ENCODE measurements around the gene VPS13C.

Gene VPS13C, protein sequence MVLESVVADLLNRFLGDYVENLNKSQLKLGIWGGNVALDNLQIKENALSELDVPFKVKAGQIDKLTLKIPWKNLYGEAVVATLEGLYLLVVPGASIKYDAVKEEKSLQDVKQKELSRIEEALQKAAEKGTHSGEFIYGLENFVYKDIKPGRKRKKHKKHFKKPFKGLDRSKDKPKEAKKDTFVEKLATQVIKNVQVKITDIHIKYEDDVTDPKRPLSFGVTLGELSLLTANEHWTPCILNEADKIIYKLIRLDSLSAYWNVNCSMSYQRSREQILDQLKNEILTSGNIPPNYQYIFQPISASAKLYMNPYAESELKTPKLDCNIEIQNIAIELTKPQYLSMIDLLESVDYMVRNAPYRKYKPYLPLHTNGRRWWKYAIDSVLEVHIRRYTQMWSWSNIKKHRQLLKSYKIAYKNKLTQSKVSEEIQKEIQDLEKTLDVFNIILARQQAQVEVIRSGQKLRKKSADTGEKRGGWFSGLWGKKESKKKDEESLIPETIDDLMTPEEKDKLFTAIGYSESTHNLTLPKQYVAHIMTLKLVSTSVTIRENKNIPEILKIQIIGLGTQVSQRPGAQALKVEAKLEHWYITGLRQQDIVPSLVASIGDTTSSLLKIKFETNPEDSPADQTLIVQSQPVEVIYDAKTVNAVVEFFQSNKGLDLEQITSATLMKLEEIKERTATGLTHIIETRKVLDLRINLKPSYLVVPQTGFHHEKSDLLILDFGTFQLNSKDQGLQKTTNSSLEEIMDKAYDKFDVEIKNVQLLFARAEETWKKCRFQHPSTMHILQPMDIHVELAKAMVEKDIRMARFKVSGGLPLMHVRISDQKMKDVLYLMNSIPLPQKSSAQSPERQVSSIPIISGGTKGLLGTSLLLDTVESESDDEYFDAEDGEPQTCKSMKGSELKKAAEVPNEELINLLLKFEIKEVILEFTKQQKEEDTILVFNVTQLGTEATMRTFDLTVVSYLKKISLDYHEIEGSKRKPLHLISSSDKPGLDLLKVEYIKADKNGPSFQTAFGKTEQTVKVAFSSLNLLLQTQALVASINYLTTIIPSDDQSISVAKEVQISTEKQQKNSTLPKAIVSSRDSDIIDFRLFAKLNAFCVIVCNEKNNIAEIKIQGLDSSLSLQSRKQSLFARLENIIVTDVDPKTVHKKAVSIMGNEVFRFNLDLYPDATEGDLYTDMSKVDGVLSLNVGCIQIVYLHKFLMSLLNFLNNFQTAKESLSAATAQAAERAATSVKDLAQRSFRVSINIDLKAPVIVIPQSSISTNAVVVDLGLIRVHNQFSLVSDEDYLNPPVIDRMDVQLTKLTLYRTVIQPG (N-terminal part only)

DNA sequence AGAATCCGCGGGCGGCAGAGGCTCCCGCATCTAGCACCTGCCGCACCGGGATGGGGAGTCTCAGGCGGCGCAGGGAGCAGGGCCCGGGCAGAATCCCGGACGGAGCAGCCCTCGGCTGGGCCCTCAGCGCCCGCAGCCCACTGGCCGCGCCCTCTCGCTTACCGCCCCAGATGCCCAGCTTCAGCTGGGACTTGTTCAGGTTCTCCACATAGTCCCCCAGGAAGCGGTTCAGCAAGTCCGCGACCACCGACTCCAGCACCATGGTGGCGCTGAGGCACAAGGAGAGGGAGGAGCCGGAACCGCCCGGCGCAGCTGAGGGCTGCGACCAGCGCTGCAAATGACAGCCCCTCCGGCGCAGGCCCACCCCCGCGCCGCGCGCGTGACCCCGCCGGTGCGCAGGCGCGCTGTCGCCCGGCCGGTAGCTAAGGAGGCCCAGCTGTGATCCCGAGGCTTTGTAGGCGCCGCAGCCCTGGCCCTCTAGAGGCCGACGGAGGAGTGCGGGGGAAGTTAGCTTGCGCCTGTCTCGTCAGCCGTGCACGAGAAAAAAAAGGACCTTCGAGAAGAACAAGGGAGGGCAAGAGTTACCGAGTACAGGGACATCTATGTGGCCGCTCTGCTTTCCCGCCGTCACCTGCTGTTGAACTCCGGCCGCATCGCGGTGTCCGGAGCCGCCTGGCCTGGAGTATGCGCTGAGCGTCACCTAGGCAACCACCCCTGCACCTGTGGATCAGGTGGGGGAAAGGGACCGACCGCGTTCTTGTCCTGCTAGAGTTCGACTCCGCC is at the start of gene VPS13C:
TSS of gene VPS13C (minus strand) at position 335 of the 783 bp plus-strand sequence. CDS start at position 262, 73 bp downstream.
- peak; percentile 91 for DNase-seq (ENCODE audit: low read depth)

DNA sequence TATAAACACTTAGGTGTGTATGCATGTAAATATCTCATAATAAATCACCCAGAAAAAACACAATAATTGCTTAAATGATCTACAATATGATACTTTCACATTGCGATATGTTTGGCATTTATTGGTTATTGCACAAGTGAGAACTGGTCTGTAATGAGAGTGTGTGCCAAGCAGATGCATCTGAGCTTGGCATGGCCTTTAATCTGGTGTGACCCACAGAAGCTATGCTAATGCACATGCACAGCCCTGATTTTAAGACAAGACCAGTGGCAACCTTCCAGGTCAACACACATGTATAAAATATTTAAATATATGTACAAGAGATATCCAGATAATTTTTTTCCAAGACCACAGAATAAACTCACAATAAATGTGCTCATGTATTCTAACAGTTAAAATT is 49.2 kb upstream of the VPS13C start:
- DNase-seq (ENCODE audit: low read depth): no peak

DNA sequence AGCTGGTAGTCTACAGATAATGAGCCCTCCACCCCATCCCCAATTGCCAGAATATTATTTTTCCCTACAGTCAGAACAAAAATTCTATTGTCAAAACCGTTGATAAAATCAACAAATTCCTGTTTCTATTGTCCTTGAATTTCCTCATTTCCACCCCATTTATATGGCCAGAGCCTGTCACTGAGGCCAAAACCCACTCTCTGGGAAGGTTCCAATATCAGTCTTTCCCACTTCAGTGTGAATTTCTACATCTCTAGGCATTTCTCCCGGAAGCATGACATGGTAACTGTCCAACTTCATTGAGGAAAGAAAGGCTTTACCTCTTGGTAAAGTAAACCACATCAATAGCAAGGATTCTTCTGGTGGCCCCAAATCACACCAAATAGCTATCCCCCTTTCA is 48.2 kb upstream of the VPS13C start:
- no peak for DNase-seq (ENCODE audit: low read depth)

DNA sequence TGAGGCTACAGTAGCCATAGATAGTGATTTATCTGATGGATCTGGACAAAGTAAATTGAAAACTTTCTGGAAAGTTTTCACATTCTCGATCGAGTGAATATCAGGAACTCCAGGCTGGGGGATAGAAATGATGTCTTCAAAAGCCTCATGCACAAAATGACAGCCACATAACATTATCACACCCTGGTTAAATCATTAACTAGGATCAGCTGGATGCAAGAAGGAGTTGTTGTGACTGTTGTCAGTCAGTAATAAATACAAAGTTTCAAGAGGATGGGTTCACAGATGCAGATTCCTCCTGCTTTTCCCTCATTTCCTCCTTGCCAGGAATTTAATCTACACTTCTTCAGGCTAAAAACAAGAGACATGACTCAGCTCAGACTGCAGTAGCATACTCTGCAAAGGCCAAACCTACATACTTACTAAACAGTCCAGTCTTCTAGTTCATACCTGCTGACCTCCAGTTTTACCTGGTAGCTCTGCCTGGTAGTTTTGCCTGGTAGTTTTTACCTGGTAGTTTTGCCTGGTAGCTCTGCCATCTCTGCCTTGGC is 47.4 kb upstream of the VPS13C start:
- no peak for DNase-seq (ENCODE audit: low read depth)

DNA sequence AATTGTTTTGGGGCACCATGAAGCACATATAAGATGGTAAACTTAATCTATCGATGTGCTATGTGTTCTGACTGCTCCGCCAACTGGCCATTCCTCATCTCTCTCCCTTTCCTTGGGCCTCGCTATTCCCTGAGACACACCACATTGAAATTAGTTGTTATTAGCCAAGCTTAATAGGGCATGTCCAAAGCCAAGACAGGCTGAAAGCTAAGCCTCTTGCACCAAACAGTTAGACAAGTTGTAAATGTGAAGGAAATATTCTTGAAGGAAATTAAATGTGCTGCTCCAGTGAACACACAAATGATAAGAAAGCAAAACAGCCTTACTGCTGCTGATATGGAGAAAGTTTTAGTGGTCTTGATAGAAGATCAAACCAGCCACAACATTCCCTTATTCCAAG is 45.8 kb upstream of the VPS13C start:
- DNase-seq (ENCODE audit: low read depth): no peak

DNA sequence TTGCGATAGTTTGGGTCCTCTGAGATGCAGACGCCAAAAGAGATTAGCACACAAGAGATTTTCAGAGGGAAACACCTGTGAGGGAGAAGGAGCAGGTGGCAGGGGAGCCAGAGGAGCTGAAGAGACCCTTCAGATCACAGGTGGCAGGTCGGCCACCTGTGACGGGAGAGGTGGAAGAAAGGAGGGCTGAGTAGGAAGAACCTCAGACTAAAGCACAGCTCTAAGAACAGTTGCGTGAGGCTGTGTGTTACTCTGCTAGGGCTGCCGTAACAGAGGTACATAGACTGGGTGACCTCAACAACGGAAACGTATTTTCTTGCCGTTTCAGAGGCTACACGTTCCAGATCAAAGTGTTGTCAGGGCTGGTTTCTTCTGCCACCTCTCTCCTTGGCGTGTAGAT is 45.0 kb upstream of the VPS13C start:
- DNase-seq (ENCODE audit: low read depth): no peak

DNA sequence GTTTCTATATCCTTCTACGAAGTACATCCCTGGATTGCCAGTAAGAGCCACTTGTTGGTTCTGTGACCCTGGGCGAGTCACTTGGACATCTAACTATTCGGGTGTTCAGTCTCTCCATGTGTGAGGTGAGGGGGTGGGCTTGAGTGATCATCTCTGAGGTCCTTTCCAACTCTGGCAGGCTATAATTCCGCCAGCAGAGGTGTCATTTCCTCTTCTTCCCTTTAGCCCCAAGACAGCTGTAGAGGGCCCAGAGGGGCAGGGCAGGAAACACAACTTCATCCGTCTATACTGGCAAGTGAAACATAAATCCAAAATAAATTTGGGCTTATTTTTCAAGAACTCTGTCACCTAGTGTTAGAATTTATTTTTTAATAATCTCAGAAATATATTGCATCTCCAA is 44.6 kb upstream of the VPS13C start:
- no peak for DNase-seq (ENCODE audit: low read depth)

DNA sequence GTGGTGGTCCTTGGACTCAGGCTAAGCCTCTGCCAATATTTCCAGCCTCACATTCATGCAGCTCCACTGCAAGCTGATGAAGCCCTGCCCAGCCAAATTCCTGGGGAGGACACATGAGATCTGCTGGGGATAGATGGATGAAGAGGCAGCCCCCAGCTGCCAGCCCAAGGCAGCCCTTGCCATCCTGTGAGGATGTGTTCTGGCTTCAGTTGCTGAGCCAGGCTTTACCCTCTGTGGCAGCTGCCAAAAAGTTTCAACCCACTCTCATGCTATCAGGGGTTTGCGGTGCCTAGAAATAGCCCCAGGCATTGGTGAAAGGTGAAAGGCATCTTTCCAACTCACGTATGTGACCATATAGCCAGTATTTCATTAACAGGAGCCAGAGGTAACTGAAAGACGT is 44.2 kb upstream of the VPS13C start:
- no peak for DNase-seq (ENCODE audit: low read depth)

DNA sequence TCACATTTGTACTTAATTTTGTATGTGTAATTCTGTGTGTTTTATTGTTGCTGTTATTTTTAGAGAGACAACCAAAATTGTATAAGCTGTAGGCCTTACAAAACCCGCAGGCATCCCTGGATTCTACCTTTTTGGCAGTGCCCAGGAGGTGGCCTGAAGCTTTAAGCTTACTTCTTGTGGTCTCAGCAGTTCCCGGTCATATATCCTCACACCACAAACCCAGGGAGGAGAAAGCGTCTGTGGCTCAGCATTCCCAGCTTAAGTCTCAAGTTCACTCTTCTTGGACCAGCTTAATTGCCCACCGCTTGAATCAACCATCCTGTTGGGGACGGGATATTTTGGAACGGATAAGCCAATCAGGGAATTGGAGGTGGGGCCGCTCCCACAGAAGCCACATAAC is 43.2 kb upstream of the VPS13C start:
- DNase-seq (ENCODE audit: low read depth): no peak

DNA sequence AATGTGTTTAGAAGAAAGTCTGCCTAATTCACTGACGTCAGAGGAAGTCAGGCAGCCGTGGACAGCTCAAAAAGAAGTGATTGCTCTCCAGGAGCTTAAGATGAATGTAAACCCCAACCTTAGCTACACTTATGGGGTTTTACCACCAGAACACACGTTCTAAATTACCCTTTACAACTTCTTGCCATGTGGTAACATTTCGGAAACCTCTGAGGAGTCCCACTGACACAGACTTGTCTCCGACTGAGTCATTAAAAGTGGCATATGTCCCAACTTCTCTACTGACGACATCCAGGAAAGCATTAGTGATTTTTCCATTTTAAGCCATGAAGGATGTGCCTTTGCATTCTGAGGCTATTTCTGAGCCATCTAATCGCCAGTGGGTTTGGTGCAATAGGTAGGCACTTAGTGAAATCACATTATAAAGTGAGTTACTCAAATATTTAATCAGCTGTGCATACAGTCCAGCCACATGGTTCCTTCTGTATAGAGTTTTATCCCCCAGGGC is 38.9 kb upstream of the VPS13C start:
- DNase-seq (ENCODE audit: low read depth): no peak

DNA sequence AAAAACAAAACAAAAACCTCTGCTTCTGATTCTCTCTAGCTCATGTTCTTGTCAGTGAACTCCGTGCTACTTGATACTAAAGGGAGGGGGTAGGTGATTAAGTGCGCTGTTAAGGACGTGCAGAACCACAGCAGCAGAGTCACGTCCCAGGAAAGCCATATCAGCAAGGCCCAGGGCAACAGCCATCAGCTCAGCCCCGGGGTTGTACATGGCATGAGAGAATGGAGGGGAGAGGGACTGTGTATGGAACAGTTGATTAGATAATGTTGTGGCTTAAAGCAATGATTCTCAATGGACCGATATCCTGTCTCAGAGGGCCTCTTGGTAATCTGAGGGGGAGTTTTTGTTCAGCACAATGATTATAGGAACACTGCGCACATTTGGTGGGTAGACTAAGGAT is 34.1 kb upstream of the VPS13C start:
- DNase-seq (ENCODE audit: low read depth): no peak

DNA sequence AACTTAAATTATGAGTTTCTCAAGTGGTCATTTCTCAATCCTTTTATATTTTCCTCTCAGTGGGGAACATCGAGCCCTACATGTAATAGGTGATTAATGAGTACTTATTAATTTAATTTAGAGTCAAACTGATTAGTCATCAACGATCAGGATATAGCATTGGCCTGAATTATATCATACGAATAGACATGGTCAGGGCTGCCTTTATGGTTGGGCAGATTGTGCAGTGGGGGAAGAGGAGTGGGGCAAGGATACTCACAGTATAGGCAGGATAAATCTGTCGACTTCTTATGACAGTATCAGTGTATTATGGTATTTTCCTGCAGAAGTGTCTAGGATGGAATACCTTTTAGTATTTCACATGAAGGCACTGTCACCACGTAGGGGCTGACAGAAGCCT is 33.6 kb upstream of the VPS13C start:
- DNase-seq (ENCODE audit: low read depth): no peak

DNA sequence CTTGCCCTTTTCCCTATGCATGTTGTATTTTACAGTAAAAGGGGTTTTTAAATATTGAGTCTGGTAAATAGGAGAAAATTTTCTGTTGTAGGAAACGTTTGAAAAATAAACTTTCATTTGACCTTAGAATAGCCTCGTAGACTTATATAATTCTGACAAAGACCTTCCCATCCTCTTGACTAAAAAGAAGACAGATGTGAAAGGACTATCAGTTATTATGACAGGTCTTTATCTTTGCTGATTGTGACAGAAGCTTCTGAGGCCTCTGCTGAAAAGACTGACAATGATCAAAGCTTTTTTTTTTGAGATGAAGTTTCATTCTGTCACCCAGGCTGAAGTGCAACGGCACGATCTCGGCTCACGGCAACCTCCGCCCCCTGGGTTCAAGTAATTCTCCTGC is 30.7 kb upstream of the VPS13C start:
- DNase-seq (ENCODE audit: low read depth): no peak

DNA sequence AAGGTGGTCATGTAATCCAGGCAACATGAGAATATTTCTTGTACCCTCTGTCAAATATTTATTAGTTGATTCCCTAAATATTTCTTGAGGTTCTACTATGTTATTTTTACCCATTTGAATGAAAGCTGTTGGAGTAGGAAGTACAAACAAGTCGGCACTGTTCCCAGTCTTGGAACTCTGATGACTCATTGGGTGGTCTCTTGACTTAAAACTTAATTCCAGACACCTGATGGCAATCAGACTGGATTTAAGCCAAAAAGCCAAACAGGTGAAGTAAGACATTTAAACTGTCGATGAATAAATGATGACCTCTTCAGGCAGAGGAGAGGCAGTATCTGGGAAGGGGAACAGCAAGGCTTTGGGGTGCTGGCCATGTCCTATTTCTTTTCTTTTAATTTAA is 29.4 kb upstream of the VPS13C start:
- no peak for DNase-seq (ENCODE audit: low read depth)

DNA sequence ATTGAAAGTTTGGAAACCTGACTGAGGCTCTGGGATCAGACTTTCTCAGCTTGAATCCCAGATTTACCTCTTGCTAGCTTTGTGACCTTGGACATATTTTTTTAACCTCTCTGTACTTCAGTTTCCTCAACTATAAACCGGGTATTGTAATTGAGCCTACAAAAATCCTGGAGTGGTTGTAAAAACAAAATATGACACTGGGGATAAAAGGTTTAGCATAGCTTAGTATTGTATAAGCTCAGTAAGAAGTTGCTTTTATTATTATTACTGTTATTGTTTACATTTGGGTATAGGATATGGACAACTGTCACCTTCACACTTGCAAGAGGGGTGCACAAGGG is 28.1 kb upstream of the VPS13C start:
- DNase-seq (ENCODE audit: low read depth): no peak

DNA sequence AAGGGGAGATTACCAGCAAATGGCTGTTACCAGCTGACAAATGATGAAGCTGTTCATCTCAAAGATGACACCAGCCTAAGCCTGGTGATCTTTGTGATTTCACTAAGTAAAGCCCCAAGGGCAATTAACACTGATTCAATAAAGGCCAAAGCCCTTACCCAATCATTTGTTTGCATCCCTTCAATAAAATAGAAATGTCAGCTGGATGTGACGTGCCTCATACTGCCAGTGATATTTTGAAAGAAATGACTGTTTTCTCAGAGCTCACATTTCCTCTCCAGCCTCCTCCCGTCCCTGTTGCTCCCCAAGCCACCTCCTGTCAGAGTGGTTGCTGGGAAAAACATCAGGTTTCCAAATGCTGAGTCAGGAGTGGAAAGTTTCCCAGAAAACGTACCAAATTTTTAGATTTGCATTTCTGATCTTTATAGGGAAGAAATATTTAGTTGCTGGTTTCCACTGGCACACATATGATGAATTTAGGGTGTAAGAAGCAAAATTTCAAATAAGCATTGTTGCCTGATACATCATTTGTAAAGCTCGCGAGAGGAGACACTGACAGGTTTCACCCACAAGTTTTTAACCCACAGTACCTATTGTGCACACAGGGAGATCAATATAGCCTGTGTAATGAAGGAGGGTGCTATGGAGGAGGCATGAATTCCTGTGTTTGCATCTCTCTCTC is 27.6 kb upstream of the VPS13C start:
- DNase-seq (ENCODE audit: low read depth): no peak

DNA sequence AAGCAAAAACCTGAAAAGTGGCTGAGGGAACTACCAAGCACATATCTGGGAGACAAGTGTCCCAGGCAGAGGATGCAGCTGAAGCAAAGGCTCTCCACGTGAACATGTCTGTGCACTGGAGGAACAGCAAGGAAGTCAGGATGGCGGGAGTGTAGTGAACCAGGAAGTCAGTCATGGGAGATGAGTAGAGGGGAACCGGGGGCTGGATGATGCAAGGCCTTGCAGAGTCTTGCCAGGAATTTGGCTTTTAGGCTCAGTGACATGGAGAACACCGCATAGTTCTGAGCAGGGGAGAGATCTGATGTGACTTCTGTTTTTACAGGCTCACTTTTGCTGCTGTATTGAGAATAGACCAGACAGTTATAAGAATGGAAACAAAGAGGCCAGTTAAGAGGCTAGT is 25.5 kb upstream of the VPS13C start:
- DNase-seq (ENCODE audit: low read depth): no peak

DNA sequence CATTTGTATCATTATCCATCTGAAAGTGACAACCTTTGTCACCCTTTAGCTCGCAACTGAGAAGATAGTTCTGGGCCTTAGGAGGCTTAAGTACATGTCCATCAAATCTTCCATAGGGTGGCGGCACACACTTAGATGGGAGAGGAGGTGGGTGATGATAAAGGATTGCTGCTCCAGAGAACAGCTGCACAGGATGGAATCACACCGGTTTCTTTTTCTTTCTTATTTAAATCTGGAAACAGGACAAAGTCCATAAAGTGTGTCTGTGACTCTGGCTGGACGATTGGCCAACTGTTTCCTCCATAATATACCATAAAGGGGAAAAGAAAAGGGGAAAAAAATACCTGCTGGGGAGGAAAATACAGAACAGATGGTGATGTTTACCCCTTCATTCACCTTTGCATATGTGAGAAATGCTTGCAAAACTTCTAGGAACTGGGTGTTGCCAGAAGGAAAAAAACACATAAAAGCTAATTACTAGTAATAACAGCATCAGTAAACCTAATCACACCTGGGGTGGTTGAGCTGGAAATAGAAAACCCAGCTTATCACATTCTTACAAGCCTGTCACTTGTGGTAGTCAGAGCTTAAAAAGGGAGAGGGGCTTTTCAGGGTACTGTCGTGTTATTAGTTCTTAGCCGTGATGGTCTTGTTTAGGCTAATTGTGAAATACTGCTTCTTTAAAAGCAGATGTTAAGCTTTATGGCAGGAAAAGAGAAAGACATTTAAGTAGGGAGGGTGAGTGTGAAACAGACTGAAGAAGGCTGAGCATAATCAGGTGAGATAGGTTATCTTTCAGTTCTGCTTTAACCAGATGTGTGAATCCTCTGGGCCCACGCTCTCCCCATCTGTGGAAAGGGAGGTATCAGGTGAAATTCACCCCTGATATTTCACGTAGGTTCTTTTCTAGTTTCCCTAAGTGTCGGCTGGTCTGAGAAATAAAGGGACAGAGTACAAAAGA is 23.2 kb upstream of the VPS13C start:
- DNase-seq (ENCODE audit: low read depth): no peak

DNA sequence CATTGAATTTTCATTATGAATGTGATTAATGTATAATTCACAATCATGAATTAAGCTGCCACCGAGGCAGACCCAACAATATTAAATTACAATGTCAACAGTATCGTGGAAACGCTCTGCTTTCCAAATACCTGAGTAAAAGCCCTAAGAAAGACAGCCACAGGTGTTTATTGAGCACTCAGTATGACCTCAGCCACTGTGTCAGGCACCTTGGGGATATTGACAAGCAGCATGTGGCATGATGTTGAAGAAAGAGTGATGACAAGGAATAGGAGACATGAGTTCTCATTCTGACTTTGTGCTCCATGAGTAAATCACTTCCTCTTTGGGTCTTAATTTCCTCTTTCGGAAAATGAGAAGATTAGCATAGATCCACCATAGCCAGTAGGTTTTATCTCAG is 19.3 kb upstream of the VPS13C start:
- DNase-seq (ENCODE audit: low read depth): no peak

Data from HS-27A (cell line).